Left lung (tissue), 10 donors: ENCODE data around the gene CMTR1. TPM values are rescaled to one million over a fixed set of nuclear protein-coding genes. Genes with fewer than 3 reads are reported as not detected.
"Not testable (repeated sequence)": the region's sequence is repeated elsewhere in the genome, so short reads cannot be mapped to it uniquely, and the experiment has no call there.

Experiments used
- ATAC-seq: fragments of 200-7000 bp; cut with Tn5 transposase; one replicate; pipeline ENCODE4 v1.9.1; 2020; ENCODE audit warnings: moderate library complexity
- DNase-seq, 4 donors: peaks; one replicate each; pipeline ENCODE4 v3.0.0-alpha.2; 2013 to 2020
- H3K27ac ChIP-seq, 2 donors: fragments of 200-600 bp; sonication (generic) in 1 of 2; one replicate each; pipeline versions ENCODE4 v1.5.0 to v1.8.0; 2020 to 2021
- H3K27me3 ChIP-seq, 2 donors: fragments of 200-600 bp; sonication (generic) in 1 of 2; one replicate each; pipeline versions ENCODE4 v1.5.0 to v1.8.0; 2020 to 2021
- H3K36me3 ChIP-seq, 2 donors: fragments of 200-600 bp; sonication (generic) in 1 of 2; one replicate each; pipeline versions ENCODE4 v1.5.0 to v1.8.0; 2020 to 2021
- H3K4me1 ChIP-seq, 2 donors: fragments of 200-600 bp; one replicate each; pipeline ENCODE4 v1.8.0; 2021
- H3K4me3 ChIP-seq, 2 donors: fragments of 200-600 bp; sonication (generic) in 1 of 2; one replicate each; pipeline versions ENCODE4 v1.5.0 to v1.8.0; 2020 to 2021; ENCODE audit warnings: mild to moderate bottlenecking in 1 of 2
- H3K9me3 ChIP-seq, 2 donors: fragments of 200-600 bp; sonication (generic) in 1 of 2; one replicate each; pipeline versions ENCODE4 v1.5.0 to v1.8.0; 2020 to 2021
- CTCF ChIP-seq, 2 donors: fragments of 200-600 bp; sonication (generic) in 1 of 2; IDR thresholded peaks; one replicate each; pipeline versions ENCODE4 v1.5.0 to v1.8.0; 2021; ENCODE audit warnings: antibody characterized with exemption in 2 of 2
- intact Hi-C, 2 donors: fragments of 100-400 bp; cut with DNase I; formaldehyde crosslinking; loops; one replicate each; pipeline versions ENCODE4 v1.11.2 to v1.14.2; 2022
- polyA plus RNA-seq, 6 donors: library from polyadenylated mRNA; unstranded; fragments of 120-200 nt; gene quantifications; one replicate each; pipeline ENCODE4 v1.2.1, GENCODE V29; 2013; ENCODE audit not compliant: insufficient read length in 6 of 6
- total RNA-seq, 2 donors: library from RNA; stranded (reverse); fragmentation: NEBNext Ultra II Directional; extraction: Animal tissue kit (Norgen Biotek cat#: 25700); gene quantifications; one replicate each; pipeline ENCODE4 v1.2.1, GENCODE V29; 2021
- donor health status: DM: no; HTN: yes; CAD: no.
- donor health status: DM: no; HTN: no; CAD: no.

Gene CMTR1
- total and polyA plus RNA-seq, 8 donors = 36.1 to 54.4 (median 51.1) TPM

- Histone ChIP-seq H3K4me1 (peaks cover 0 to 3% of the 10 kb centered on the region in 2 donors), H3K36me3 (peaks cover 0 to 43% of the 10 kb centered on the region in 2 donors), H3K9me3 (no peaks in the 10 kb centered on the region), H3K27me3 (no peaks in the 10 kb centered on the region), H3K27ac (no peak overlapping the region), H3K4me3 (no peak overlapping the region)
- TF ChIP-seq CTCF (IDR thresholded peaks at IDR 0.05) = no peak
- DNase-seq = no peak
- intact Hi-C loops = no loop called here
- ATAC-seq = no peak
Observed at GRCh38 chr6:37392821-37393220, 40.2 kb upstream of the CMTR1 start.

DNA sequence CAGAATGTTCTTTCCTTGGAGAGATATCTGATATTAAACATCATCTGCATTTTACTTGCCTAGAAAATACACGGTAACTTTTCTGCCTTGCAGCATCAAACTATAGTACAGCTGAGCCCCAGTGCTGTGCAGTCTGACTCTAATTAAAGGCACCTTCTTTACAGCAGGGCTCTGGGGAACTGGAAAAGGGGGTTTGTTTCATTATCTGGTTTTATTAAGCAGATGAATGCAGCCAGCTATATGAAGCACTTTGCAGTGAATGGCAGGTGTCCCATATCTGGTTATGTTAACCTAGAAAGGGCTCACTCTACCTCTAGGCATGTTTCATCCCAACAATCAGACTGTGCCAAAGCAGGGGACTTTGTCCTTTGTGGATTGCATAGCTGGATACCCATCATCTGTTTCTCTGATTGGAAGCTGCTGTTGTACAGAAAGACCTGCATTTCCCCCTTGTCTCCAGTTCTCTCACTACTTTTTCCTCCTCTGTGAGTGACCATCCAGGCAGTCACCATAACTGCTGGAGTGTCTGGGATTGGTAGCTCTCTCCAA is 39.6 kb upstream of the CMTR1 start:
- H3K9me3 ChIP-seq = no peaks in the 10 kb centered on the region
- H3K4me1 ChIP-seq = peaks cover 0 to 5% of the 10 kb centered on the region in 2 donors
- H3K36me3 ChIP-seq = peaks cover 0 to 37% of the 10 kb centered on the region in 2 donors
- no peak for TF ChIP-seq CTCF (IDR thresholded peaks at IDR 0.05)
- H3K4me3 ChIP-seq = no peak overlapping the region
- no peak for ATAC-seq
- no peak overlapping the region for H3K27ac ChIP-seq
- no peaks in the 10 kb centered on the region for H3K27me3 ChIP-seq
- intact Hi-C loops = no loop called here
- no peak for DNase-seq

DNA sequence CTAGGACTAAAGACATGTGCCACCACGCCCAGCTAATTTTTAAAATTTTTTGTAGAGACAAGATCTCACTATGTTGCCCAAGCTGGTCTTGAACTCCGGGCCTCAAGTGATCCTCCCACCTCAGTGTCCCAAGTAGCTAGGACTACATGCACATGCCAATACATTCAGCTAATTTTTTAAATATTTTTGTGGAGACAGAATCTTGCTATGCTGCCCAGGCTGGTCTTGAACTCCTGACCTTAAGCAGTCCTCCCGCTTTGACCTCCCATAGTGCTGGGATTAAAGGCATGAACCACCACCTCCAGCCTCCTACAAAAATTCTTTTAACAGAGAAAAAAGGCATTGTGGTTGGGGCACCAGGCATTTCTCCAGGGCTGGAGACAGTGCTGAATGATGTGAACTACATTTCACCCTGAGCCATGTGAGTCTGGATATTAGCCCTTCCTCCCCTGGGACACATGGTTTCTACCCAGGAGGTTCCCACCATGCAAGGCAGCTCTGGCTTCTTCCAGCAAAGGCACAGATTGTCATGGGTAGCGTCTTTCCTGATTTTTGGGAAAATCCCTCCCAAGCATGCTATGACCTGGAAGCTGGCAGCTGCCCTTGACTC is 36.3 kb upstream of the CMTR1 start:
- H3K9me3 ChIP-seq = no peaks in the 10 kb centered on the region
- ATAC-seq (peak; percentile 19), DNase-seq (no peak)
- H3K4me1 ChIP-seq = peaks cover 0 to 5% of the 10 kb centered on the region in 2 donors
- H3K36me3 ChIP-seq = peaks cover 0 to 7% of the 10 kb centered on the region in 2 donors
- no peak overlapping the region for H3K27ac ChIP-seq
- H3K27me3 ChIP-seq = no peaks in the 10 kb centered on the region
- intact Hi-C loops = no loop called here
- TF ChIP-seq CTCF (IDR thresholded peaks at IDR 0.05) = no peak
- no peak overlapping the region for H3K4me3 ChIP-seq

DNA sequence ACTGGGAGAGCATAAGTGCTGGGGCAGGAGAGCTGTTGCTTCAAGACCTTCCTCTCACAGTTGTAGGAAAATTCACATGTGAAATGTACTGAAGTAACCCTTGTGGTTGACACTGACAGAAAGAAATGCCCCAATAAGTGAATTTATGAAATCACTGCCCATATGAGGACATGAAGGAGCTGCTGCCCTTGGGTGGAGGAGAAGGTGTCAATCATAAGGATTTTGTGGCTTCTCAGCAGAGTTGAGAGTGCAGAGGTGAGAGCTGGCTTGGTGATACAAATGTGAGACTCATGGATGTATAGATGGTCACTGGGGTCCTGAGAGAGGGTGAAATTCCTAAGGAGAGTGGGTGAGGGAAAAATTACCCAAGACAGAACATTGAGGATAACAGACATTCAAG is 33.9 kb upstream of the CMTR1 start:
- Histone ChIP-seq H3K4me3 (no peak overlapping the region), H3K36me3 (no peaks in the 10 kb centered on the region), H3K4me1 (peaks cover 0 to 5% of the 10 kb centered on the region in 2 donors), H3K27me3 (no peaks in the 10 kb centered on the region), H3K27ac (no peak overlapping the region), H3K9me3 (no peaks in the 10 kb centered on the region)
- TF ChIP-seq CTCF (IDR thresholded peaks at IDR 0.05) = no peak
- intact Hi-C loops = no loop called here
- ATAC-seq (no peak), DNase-seq (no peak)

DNA sequence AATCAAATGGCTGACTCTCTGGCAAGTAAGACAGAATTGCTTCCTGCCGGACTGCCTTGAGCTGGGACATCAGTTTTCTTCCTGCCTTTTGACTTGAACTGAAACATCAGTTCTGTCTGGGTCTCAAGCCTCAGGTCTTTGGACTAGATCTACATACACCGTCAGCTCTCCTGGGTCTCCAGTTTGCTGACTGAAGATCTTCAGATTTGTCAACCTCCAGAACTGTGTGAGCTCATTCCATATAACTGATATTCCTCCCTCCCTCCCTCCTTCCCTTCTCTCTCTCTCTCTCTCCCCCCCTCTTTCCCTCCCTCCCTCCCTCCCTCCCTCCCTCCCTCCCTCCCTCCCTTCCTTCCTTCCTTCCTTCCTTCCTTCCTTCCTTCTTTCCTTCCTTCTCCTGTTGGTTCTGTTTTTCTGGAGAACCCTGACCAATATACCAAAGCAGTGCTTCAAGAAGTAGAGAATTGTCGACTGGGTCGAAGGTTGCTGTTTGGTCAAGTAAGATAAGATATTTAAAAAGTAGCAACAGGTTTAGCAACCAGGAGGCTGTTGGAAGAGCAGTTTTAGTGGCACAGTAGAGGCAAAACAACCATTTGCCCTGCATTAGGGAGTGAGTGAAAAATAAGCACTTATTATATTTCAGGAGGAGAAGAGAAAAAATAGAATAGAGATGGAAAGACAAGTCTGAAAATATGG is 33.1 kb upstream of the CMTR1 start:
- no peaks in the 10 kb centered on the region for H3K27me3 ChIP-seq
- no peak for DNase-seq

DNA sequence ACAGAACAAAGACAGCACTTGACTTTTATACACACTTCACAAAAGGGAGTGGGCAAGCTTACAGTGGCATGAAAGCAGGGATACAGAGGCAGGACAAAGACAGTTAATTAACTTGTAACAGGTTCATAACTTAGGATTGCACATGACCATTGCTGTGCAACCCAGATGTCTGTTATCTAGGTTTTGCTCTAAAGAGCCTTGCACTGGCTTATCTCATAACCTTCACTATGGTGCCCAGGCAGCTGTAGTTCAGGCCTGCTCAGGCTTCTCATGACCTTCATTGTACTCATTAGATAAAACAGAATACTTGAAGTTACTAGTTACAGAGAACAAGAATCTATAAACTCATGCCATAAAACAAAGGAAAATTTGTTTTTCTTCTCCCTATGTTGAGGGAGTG is 31.4 kb upstream of the CMTR1 start:
- H3K36me3 ChIP-seq, H3K4me1 ChIP-seq, ATAC-seq, H3K27me3 ChIP-seq, H3K4me3 ChIP-seq, H3K27ac ChIP-seq, DNase-seq, intact Hi-C loops, H3K9me3 ChIP-seq: not testable (repeated sequence)

More for the DNA sequence above, 33.1 kb upstream of the CMTR1 start:
- Histone ChIP-seq H3K4me1 (peaks cover 0 to 5% of the 10 kb centered on the region in 2 donors), H3K9me3 (no peaks in the 10 kb centered on the region), H3K4me3 (no peak overlapping the region), H3K36me3 (no peaks in the 10 kb centered on the region), H3K27ac (no peak overlapping the region)
- no peak for TF ChIP-seq CTCF (IDR thresholded peaks at IDR 0.05)
- intact Hi-C loops = no loop called here
- ATAC-seq = no peak
